Measurements from ENCODE around the gene SGMS2.

Gene SGMS2

DNA sequence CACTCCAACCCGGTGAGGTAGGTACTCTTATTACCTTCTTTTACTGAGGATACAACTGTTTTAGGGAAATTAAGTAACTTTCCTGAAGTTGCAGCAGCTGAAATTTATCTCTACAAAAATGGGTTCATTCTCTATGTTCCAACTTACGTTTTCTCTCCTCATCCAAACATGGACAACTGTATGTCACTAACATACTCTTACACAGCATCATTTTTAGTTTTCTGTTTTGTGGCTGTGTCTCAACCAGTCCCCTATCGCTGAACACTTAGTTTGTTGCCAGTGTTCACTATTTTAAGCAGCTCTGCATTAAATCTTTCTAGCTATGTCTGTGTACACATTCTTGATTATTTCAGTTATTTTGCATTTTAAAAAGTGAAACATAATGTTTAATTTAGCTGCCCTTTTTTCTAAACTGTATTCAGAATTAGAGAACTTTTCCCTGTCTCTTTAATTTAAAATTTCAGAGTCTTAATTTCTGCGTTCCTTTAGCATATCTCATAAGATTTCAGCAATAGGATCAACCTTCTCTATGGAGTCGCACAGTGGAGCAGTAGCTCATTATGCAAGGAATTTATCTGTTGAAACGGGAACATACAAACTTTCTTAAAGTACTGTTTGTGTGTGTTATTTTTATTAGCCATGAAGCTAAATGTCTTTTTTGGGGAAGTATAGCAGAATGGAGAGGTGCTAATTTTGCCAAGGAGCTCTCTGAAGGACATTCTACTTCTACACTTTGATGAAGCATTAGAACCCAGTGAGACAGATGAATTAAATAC is 3.8 kb downstream of the SGMS2 start:
- no peak for DNase-seq (ENCODE audit: low read depth, low spot score)

DNA sequence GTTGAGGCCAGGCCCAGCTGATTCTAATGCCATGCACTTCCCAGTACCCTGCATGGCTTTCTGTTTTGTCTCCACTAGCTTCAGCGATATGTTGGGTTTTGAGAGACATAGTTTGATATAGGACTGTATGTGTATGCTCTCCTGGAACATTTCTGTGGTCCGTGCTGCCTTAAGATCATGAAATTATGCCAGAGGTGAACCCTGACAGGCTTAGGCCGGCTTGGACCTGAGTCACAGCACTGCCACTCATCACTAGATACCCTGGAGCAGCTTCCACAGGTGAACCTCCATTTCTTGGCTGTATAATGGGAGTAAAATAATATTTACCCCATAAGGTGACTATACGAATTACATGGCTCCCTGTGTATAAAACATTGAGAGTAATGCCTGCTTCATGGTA is 6.4 kb downstream of the SGMS2 start:
- no peak for DNase-seq (ENCODE audit: low read depth, low spot score)

DNA sequence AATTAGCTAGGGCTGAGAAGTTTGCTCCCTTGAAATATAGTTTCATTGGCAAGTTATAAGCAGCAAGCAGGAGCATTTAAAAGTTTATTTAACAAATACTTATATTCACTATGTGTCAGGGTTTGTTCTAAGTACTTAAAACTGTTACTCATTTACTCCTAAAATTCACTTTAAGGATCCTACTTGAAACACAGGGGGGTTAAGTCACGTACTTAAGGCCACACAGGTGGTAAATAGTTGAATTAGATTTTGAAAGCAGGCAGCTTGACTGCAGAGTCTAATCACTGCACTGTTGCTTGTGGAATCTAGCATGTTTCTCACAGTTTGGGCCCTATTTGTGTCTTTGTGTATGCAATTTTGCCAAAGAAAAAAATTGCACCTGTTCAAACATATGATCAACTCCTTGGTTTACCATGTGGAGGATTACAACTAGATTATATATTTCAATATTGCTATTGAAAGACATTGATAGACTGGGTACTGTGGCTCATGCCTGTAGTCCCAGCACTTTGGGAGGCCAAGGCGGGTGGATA is 7.6 kb downstream of the SGMS2 start:
- no peak for DNase-seq (ENCODE audit: low read depth, low spot score)

DNA sequence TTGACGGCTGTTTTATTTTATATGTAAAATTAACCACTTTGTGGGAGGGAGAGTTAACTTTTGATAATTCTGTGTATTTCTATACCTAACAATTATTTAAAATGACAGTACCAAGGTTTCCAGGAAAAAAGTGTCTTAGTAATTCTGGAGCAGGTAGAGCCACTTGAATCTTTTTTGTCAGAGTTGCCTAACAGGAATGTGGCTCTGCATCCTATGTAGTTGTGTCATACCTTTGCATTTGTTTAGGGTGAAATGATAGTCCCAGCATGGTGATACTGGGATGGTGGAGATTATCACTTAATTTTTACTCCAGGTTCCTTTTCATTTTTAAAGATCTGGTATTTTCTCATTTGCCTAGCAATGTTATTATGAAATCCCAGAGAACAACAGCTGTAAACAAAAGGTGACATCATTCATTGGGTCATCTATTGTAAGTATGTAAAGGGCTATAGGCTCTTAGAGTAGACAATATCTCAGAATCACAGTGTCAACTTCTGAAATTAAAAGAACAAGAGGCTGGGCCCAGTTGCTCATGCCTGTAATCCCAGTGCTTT is 9.6 kb downstream of the SGMS2 start:
- DNase-seq (ENCODE audit: low read depth, low spot score): no peak

DNA sequence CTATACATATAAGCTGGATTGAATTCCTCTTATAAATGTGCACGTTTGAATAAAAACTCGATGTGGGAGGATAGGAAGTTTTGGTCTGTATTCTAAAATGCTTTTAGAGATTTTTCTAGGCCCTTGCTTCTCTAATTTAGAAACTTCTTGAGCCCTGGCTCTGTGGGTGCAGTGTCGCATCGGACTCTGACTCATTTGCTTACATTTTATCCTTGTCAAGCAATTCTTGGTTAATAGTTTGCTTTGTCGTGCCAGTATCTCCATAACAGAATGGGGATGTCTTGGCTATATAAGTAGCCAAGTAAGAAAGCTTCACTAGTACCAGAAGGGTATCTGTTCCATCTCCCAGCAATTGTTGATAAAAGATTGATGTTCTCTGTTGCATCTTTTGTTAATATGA is 10.7 kb downstream of the SGMS2 start:
- peak; percentile 25 for DNase-seq (ENCODE audit: low read depth, low spot score)

DNA sequence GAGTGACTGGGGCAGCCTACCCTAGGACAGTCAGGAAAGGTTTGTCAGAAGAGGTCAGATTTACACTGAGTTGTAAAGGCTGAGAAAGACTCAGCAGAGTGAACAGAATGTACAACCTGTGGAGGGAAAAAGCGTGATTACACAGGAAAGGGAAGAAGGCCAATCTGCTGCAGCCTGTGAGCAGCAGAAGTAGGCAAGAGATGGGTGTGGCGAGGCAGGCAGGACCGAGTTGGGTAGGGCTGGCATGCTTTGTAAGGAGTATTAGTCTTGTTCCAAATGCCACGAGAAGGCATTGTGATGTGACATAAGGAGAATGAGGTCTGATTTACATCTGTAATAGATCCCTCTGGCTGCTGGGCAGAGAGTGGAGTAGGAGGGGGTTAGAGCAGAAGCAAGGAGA is 12.6 kb downstream of the SGMS2 start:
- DNase-seq (ENCODE audit: low read depth, low spot score): no peak

DNA sequence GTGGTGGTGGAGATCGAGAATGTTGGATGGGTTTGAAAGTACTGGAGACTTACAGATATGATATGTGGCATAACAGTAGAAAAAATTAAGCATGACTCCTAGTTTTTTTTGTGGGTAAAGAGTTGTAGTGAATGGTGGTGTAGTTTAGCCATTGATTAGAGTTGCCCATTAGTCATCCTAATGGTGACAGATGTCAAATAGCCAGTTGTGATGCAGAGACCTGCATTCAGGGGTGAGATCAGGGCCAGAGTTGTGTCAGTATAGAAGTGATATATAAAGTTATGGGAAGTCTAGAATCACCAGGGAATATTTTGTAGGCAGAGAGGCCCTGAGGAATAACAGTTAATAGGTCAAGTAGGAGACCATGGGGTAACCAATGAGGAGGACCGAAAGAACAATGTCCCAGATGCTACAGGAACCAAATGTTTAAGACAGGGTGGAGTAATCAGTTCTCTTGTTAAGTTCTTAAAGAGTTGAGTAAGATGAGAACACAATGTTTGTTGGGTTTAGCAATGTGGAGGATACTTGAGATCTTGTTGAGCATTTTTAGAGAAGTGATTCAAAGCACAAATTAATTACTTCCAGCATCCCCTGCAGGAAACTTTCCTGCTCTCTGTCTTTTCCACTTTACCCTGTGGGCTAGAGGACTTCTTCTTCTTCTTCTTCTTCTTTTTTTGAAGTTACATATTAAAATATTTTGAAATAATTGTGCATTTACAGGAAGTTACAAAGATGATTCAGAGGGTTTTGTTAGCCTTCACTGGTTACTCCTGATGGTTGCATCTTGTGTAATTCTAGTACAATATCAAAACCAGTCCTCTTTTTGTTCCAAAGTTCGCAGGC is 13.3 kb downstream of the SGMS2 start:
- no peak for DNase-seq (ENCODE audit: low read depth, low spot score)

DNA sequence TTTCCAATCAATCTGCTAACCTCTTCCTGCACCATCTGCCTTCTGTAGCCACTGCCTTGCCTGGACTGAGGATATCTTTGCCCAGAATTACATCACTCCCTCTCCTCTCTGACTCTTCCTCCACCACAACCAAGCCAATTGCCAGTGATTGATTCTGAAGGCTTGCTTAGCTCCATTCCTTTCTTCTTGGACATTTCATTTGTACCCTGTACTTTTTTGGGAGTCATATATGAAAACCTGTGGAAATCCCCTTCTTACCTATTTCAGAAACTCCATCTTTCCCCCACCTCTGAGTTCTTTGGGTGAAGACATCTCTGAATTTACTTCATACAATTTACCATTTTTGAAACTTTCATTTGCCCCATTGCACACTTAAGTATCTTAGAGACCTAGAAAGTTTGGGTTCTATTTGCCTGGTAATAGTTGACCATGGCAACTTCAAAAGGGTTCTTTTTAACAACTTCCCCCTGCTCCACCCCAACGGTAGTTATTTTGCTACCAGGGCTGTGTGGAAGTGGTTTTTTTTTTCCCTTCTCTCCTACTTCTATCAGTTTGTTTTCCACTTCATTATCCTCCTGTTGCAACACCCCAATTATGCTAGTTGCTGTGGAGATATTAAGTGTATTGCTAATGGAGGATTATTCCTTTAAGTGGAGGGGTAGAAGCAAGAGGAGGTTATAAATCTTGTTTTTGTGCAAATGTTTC is 14.3 kb downstream of the SGMS2 start:
- no peak for DNase-seq (ENCODE audit: low read depth, low spot score)

DNA sequence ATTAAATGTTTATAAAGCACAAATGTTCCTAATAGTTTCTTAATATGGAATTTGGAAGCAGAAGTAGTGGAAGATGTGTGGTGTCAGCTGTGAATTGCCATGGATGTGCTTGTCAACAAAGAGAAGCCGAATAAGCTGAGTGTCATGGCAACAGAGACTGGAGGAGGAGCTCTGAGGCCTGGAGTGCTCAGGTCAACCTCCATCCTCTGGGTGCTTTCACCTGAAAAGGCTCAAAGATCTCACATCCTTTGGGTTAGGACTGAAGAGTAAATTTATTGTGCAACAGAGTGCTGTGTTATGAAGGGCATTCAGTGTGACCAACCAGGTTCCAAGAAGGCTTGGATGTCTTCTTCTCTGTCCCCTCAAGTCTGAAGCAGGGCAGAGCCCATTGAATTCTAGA is 18.7 kb downstream of the SGMS2 start:
- DNase-seq (ENCODE audit: low read depth, low spot score): no peak

DNA sequence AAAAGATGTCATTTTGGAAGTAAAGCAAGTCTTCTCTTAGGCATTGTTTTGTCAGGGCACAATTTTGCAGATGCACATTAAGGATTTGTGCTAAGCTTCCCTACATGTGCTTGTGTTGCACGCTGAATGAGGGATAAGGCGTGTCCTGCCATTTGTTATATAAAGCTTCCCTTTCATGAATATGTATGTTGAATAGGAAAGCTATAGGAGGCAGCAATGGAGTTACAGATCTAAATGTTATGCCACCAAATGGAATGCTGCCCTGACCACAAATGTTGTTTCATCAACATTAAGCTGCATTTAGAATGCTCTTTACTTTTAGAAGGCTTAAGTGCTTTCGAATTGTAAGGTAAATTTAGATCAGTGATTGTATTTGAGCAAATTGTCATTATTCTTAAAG is 20.9 kb downstream of the SGMS2 start:
- no peak for DNase-seq (ENCODE audit: low read depth, low spot score)

DNA sequence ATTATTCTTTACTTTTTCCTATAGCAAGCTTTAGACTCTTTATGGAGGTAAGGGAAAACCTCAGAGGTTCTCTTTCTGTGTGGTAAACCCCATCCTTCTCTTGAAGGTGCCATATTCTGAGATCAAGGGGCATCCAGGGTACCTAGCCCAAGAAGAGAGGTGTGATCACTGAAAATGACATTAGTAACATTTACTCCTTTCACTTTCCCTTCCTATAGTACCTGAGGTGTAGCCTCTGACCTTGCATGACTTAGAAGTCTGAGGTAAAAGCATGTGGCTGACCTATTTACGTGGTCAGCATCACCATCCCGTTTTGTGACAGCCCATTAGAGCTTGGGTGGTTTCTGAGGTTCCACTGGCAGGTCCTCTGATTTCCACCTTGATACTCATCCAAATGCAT is 25.7 kb downstream of the SGMS2 start:
- DNase-seq (ENCODE audit: low read depth, low spot score): no peak

DNA sequence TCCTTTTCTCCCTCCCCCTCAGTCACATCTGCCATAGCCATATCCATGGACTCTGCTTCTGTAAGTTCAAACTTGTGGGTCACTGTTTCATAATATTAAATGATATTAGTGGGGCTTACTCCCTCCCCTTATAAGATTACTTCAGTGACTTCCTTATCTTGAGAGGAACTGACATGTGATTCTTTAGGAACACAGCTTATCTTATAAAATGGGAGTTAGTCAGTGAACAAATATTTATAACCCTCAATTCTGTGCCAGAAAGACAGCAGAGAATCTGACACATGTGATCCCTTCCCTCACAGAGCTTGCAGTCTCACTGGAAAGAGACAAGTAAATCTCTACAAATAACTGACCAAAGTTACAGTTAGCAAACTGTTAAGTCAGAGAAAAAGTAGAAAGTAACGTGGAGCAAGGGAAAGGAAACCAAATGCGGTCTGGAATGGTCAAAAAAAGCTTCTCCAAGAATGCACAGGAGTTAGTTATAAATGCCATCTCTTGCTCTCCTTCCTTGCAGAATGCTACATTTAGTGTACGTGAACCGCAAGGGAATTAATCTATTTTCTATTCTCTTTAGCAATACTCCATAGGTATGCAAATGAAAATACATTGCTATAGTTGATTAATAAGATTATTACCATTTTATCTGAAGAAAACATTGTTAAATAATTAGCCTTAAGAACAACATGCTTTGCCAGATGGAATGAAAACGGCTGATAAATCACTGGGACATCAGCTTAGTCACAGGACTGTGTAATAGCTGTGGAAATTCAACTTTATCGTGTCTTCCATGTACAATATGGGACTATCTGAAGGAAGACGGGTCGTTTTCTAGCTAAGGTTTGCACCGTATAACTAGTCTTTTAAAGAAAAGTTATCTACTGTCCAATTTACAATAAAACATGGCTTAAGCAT is 29.0 kb downstream of the SGMS2 start:
- no peak for DNase-seq (ENCODE audit: low read depth, low spot score)

DNA sequence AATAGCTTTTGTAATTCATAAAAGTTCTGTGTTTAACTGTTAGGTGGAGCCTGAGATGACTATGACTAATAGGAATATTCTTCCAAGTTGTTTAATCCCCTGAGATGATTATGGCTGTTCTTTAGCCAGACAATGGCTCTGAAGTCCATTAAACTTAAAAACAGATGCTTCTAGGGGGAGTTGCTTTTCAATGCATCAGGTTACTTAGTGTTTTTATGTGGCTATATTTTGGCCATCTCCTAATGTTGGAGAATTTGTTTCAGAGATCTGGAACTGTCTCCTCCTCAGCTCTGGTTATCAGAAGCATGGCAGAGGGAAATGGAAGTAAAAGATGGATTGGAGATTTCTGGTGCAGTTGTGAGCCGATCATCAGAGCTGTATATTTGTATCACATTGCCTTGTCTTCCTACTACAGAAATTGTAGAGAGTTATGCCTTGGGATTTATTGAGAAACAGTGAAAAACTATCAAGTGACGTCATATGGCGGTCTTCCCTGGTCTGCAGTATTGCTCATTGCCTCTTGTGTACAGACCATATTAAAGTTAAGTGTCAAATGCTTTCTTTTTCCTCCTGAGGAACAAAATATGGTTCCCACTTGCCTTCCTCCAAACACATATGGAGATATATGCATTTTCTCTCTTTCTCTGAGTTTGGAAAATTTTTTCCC is 29.8 kb downstream of the SGMS2 start:
- no peak for DNase-seq (ENCODE audit: low read depth, low spot score)

DNA sequence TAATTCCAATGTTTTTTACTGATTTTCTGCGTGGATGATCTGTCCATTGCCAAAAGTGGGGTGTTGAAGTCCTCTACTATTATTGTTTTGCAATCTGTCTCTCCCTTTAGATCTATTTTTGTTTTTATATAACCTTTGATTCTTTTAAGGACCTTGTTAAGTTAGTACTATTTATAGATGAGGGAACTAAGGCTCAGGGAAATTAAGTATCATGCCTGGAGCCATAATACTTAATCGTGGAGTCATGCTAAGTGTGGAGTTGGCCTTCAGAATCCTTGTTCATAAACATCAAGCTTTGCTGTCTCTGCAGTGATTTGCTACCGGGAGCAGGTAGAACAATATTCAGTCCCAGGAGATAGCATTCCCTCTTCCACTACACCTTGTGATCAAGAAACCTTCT is 31.0 kb downstream of the SGMS2 start:
- DNase-seq (ENCODE audit: low read depth, low spot score): no peak

DNA sequence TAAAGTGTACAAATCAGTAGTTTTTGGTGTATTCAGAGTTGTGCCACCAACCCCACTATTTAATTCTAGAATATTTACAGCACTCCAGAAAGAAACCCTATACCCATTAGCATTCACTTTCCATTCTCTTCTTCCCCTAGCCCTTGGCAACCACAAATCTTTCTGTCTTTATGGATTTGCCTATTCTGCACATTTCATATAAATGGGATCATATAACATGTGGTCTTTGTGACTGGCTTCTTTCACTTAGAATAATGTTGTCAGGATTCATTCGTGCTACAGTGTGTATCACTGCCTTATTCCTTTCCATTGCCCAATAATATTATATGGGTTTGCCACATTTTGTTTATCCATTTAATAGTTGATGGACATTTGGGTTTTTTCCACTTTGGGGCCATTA is 32.2 kb downstream of the SGMS2 start:
- DNase-seq (ENCODE audit: low read depth, low spot score): no peak

DNA sequence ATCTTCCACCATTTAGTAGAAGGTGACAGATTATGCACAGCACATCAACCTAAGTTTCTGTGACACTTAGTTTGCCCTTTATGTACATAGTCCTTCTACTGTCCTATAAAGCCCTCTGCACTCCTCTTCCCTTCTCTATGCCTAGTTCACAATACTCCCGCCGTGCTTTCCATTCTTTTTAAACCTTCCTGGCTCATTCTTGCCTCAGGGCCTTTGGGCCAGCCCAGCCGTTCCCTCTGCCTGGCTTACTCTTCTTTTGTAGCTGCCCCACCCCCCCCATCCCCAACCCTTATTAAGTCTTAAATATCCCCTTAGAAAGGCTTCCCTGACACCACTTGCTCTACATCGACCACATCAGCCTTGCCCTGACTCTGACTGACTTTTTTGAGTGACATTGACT is 33.0 kb downstream of the SGMS2 start:
- no peak for DNase-seq (ENCODE audit: low read depth, low spot score)

DNA sequence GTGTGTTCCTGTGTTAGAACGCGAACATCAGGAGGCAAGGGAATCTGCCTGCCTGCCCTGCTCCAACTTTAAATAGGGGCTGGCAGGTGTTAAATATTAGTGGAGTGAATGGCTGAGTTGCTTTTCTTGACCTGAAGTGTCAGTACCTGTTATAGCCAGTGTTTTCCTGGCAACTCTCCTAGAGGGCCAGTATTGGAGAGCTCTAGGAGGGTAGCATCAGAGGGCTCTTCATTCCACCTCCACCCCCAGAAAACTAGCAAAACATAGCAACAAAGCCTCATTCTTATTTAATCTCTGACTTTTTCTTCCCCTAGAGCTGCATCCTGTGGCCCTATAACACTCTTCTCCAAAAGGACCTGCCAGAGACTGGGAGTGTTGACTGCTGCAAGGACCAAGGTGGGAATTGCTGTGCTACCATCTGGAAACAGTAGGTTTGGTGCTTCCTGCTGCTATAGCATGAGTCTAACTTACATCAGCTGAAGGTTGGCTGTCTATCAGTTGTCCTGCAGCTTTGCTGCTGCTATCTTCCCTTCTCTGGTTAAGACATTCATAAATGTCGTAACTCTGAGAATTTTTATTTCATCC is 33.5 kb downstream of the SGMS2 start:
- no peak for DNase-seq (ENCODE audit: low read depth, low spot score)

DNA sequence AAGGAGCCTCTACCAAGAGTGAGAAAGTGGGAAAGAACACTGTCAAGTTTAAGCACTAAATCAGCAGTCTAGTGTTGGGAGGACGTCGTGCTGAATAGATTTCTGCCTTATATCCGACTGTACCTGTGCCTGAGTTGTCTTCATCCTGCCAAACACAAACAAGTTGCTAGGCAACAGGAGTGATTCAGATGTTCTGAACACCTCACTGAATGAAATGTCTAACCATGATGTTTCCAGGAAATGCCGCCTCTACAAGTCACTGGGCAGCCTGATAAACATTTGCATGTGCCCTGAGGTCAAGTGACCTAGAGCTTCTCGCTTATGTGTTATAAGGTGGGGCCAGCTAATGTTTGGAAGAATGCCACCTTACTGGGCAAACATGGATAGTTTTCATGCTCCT is 37.9 kb downstream of the SGMS2 start:
- peak; percentile 79 for DNase-seq (ENCODE audit: low read depth, low spot score)

DNA sequence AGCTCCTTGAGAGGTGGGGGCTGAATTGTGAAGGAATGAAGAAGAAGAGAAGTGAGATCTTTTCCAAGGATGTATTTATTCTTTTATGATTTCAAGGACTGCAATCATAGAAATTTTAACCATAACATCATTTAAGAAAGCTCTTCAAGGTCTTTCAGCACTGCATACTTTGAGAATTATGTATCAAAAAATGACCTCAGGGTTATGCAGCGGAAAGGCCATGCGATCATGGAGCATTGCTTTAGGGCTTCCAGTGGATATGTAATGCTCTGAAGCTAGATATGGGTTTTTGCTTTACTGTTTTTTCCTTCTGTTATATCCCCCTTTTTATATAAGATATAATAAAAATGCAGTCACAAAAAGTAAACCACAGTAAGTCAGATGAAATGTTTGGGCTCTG is 38.7 kb downstream of the SGMS2 start:
- no peak for DNase-seq (ENCODE audit: low read depth, low spot score)

DNA sequence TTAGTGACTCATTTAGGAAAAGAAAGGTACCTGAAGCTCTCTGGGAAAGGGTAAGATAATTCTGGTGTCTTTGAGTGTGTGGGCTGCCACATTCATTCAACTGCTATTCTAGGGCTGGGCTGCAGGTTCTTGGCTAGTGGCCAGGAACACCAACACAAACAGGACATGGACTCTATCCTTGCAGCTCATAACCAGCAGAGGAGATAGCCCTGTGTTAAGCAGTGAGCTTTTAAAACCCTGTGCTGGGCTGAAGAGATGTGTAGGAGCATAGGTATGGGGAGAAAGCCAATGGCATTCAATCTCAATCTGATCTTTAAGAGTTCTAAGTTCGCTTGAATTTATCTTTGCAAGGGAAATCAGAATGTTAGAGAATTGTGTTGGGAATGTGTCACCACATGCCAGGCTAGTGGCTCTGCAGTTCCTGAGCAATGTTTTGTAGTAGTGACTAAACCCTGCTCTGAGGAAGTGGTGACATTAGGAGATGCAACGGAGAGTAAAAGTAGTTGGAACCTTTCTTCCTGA is 39.2 kb downstream of the SGMS2 start:
- peak; percentile 62 for DNase-seq (ENCODE audit: low read depth, low spot score)

Measured in astrocyte of the hippocampus (primary cell).